ENCODE data around the gene ANKRD30A. TPM values are rescaled to one million over a fixed set of nuclear protein-coding genes. Genes with fewer than 3 reads are reported as not detected.
"Not testable (repeated sequence)": the region's sequence is repeated elsewhere in the genome, so short reads cannot be mapped to it uniquely, and the experiment has no call there.

ANKRD30A gene
- total RNA-seq, 2 donors from 2014 or later, result not detected

- DNase-seq (ENCODE audit: low spot score in 2 of 2), result no peak
- no peaks in the 10 kb centered on the region for H3K36me3 Mint-ChIP-seq
Measured at GRCh38 chr10:37226524-37226923, 101.1 kb downstream of the ANKRD30A start.

GRCh38 chr10:37234692-37235091 lies 109.3 kb downstream of the ANKRD30A start:
- peaks cover 0 to 6% of the 10 kb centered on the region in 2 donors for H3K9me3 Mint-ChIP-seq
- DNase-seq (ENCODE audit: low spot score in 2 of 2), result no peak

More at GRCh38 chr10:37226524-37226923, 101.1 kb downstream of the ANKRD30A start:
- ATAC-seq, result no peak
- H3K27ac Mint-ChIP-seq, result no peak overlapping the region
- H3K9me3 Mint-ChIP-seq, result peaks cover 8 to 10% of the 10 kb centered on the region in 2 donors

GRCh38 chr10:37236093-37236492 lies 110.7 kb downstream of the ANKRD30A start:
- Mint-ChIP-seq H3K27ac (no peak overlapping the region), H3K36me3 (no peaks in the 10 kb centered on the region), H3K9me3 (peaks cover 0 to 6% of the 10 kb centered on the region in 2 donors)
- ATAC-seq (no peak), DNase-seq (ENCODE audit: low spot score in 2 of 2) (no peak)

More at GRCh38 chr10:37234692-37235091, 109.3 kb downstream of the ANKRD30A start:
- H3K27ac Mint-ChIP-seq, result no peak overlapping the region
- ATAC-seq, result no peak
- H3K36me3 Mint-ChIP-seq, result no peaks in the 10 kb centered on the region

GRCh38 chr10:37240223-37240622 lies 114.8 kb downstream of the ANKRD30A start:
- DNase-seq (ENCODE audit: low spot score in 2 of 2) (no peak), ATAC-seq (no peak)
- Mint-ChIP-seq H3K36me3 (no peaks in the 10 kb centered on the region), H3K27ac (no peak overlapping the region), H3K9me3 (peaks cover 11 to 12% of the 10 kb centered on the region in 2 donors)

- H3K9me3 Mint-ChIP-seq, result peaks cover 12 to 24% of the 10 kb centered on the region in 2 donors
- ATAC-seq (no peak), DNase-seq (ENCODE audit: low spot score in 2 of 2) (no peak)
- no peaks in the 10 kb centered on the region for H3K36me3 Mint-ChIP-seq
- no peak overlapping the region for H3K27ac Mint-ChIP-seq
Measured at GRCh38 chr10:37246637-37247036, 121.2 kb downstream of the ANKRD30A start.

DNA sequence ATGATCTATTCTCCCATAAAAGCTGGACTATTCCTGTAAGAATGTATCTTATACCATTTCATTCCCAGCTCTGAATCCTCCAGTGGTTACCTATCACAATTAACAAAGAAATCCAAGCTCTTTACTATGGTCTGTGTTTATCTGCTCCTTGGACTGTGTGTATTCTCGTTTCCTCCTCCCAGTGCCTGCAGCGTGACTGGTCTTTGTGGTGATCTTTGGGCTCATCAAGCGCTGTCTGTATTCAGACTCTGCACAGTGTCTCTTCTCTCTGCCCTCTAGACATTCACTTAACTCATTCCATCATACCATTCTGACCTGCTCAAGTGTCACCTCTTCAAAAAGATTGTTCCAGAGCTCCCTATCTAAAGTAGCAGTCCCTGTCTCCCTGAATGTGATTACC lies 130.4 kb downstream of the ANKRD30A start:
- H3K27ac Mint-ChIP-seq, ATAC-seq, H3K36me3 Mint-ChIP-seq: not testable (repeated sequence)

DNA sequence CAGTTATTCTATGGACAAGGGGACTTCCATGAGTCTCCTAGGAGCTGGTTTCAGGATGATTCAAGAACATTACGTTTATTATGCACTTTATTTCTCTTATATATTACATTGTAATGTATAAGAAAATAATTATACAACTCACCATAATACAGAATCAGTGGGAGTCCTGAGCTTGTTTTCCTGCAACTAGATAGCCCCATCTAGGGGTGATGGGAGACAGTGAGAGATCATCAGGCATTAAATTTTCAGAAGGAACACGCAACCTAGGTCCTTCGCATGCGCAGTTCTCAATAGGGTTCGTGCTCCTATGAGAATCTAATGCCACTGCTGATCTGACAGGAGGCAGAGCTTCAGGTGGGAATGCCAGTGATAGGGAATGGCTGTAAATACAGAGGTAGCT lies 137.9 kb downstream of the ANKRD30A start:
- DNase-seq (ENCODE audit: low spot score in 2 of 2) (no peak), ATAC-seq (no peak)
- H3K36me3 Mint-ChIP-seq, result no peaks in the 10 kb centered on the region
- H3K9me3 Mint-ChIP-seq, result peaks cover 0 to 8% of the 10 kb centered on the region in 2 donors
- no peak overlapping the region for H3K27ac Mint-ChIP-seq

More for the DNA sequence above, 130.4 kb downstream of the ANKRD30A start:
- peaks cover 15 to 16% of the 10 kb centered on the region in 2 donors for H3K9me3 Mint-ChIP-seq
- not testable (repeated sequence) for DNase-seq (ENCODE audit: low spot score in 2 of 2)

DNA sequence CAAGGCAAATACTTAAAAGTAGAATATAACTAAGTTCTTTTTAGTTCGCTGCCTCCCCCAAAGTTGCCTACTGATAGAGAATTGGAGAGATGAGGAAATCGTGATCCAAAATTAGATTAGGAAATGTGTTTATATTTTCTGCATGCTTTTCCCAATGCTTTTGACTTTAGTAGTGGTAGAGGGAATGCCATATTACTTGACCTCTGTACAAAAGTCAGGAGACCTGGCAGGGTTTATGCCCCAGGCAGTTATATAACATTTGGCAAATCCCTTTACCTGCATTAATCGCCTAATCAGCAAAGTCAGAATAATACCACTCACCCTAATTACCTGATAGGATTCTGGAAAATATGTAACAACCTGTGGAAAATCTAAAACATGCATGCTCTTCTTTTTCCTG lies 142.9 kb downstream of the ANKRD30A start:
- Mint-ChIP-seq H3K36me3 (no peaks in the 10 kb centered on the region), H3K9me3 (peaks cover 0 to 12% of the 10 kb centered on the region in 2 donors), H3K27ac (no peak overlapping the region)
- ATAC-seq, result no peak
- no peak for DNase-seq (ENCODE audit: low spot score in 2 of 2)

DNA sequence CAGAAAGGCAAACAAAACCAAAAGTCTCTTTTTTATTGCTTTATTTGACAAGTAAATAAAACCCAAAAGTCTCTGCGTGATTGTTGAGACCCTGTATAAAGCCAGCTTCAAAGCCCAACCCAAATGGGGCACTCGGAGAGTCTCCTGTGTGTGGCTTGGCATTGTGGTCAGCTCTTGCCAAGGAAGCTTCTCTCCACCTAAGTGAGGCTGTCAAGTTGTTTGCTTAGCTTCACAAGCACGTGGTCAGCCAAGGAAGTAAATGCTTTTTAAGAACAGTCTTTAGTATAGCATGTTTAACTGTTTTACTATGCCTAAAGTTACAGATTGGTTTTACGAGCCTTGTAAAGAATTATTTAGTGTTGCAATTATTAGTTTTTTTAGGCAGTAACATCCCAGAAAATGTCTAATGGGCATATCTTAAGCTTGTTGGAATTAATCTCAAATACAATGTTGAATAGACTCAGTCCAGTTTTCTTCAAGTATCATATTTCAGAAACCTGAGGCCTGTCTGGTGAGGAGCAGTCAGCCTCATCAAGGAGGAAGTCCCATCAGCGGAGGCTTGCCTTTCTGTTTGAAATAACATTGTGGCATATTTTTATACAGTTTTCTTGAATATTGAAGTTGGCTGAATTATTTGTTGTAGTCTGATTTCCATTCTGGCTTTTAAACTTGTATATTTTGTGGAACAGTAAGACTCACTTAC lies 144.3 kb downstream of the ANKRD30A start:
- peaks cover 0 to 5% of the 10 kb centered on the region in 2 donors for H3K36me3 Mint-ChIP-seq
- no peak for DNase-seq (ENCODE audit: low spot score in 2 of 2)
- no peak for ATAC-seq
- no peak overlapping the region for H3K27ac Mint-ChIP-seq
- peaks cover 5 to 16% of the 10 kb centered on the region in 2 donors for H3K9me3 Mint-ChIP-seq

DNA sequence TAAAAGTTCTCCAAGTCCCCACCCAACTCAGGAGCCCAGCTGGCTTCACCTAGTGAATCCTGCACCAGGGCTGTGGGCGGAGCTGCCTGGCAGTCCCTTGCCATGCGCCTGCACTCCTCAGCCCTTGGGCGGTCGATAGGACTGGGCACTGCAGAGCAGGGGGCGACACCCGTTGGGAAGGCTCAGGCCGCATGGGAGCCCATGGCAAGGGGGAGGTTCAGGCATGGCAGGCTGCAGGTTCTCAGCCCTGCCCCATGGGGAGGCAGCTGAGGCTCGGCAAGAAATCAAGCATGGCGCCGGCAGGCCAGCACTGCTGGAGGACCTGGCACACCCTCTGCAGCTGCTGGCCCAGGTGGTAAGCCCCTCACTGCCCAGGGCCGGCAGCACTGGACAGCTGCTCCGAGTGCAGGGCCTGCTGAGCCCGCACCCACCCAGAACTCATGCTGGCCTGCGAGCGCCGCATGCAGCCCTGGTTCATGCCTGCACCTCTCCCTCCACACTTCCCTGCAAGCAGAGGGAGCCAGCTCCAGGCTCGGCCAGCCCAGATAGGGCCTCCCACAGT lies 149.9 kb downstream of the ANKRD30A start:
- peaks cover 22 to 34% of the 10 kb centered on the region in 2 donors for H3K9me3 Mint-ChIP-seq
- H3K27ac Mint-ChIP-seq, result no peak overlapping the region
- H3K36me3 Mint-ChIP-seq, result peaks cover 5 to 24% of the 10 kb centered on the region in 2 donors
- ATAC-seq, result no peak
- no peak for DNase-seq (ENCODE audit: low spot score in 2 of 2)

- Mint-ChIP-seq H3K9me3 (peaks cover 17 to 28% of the 10 kb centered on the region in 2 donors), H3K36me3 (peaks cover 0 to 9% of the 10 kb centered on the region in 2 donors), H3K27ac (no peak overlapping the region)
- DNase-seq (ENCODE audit: low spot score in 2 of 2) (no peak), ATAC-seq (no peak)
Measured at GRCh38 chr10:37285063-37285462, 159.7 kb downstream of the ANKRD30A start.

GRCh38 chr10:37289833-37290464 lies 164.6 kb downstream of the ANKRD30A start:
- Mint-ChIP-seq H3K9me3 (peaks cover 11 to 32% of the 10 kb centered on the region in 2 donors), H3K36me3 (peaks cover 0 to 11% of the 10 kb centered on the region in 2 donors), H3K27ac (no peak overlapping the region)
- ATAC-seq (no peak), DNase-seq (ENCODE audit: low spot score in 2 of 2) (no peak)

DNA sequence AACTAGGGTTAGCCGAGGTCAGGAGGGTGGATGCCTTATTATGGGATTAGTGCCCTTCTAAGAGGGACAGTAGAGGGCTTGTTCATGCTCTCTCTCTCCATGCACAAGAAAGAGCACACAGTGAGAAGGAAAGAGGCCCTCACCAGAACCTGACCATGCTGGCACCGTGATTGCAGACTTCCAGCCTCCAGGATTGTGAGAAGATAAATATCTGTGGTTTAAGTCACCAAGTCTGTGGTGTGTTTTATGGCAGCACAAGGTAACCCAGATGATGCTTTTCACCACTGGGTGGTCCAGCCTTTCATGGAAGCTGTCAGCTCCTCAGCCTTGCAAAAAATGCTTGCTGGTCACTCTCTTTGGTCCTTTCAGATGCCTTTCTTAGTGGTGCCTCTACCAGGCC lies 175.9 kb downstream of the ANKRD30A start:
- Mint-ChIP-seq H3K9me3 (peaks cover 8 to 12% of the 10 kb centered on the region in 2 donors), H3K27ac (no peak overlapping the region), H3K36me3 (peaks cover 0 to 8% of the 10 kb centered on the region in 2 donors)
- no peak for DNase-seq (ENCODE audit: low spot score in 2 of 2)
- no peak for ATAC-seq

GRCh38 chr10:37304036-37304435 lies 178.6 kb downstream of the ANKRD30A start:
- Mint-ChIP-seq H3K36me3 (peaks cover 0 to 6% of the 10 kb centered on the region in 2 donors), H3K27ac (no peak overlapping the region), H3K9me3 (peaks cover 6 to 15% of the 10 kb centered on the region in 2 donors)
- ATAC-seq, result no peak
- DNase-seq (ENCODE audit: low spot score in 2 of 2), result no peak

DNA sequence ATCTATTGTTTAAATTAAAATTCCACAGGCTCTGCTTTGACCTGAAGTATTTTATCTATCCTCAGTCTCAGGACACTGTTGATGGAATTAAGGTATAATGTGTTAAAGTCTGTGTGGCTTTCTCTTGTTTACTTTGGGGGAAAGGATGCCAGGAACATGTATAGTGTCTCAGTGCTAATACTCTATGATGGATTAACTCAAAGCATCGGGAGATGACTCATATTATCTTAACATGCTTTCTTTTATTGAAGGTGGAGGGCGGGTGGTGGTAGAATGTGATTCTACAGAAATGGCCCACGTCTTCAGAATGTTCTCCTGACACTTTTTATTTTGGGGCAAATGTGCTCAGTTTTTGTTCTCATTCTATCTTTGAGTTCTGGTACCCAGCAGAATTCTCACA lies 189.0 kb downstream of the ANKRD30A start:
- no peak for ATAC-seq
- peaks cover 0 to 6% of the 10 kb centered on the region in 2 donors for H3K36me3 Mint-ChIP-seq
- DNase-seq (ENCODE audit: low spot score in 2 of 2), result no peak
- peaks cover 7 to 11% of the 10 kb centered on the region in 2 donors for H3K9me3 Mint-ChIP-seq
- H3K27ac Mint-ChIP-seq, result no peak overlapping the region

GRCh38 chr10:37314862-37315261 lies 189.5 kb downstream of the ANKRD30A start:
- H3K36me3 Mint-ChIP-seq, result peaks cover 0 to 6% of the 10 kb centered on the region in 2 donors
- peaks cover 7 to 11% of the 10 kb centered on the region in 2 donors for H3K9me3 Mint-ChIP-seq
- no peak for DNase-seq (ENCODE audit: low spot score in 2 of 2)
- no peak for ATAC-seq
- H3K27ac Mint-ChIP-seq, result no peak overlapping the region

GRCh38 chr10:37344413-37344812 lies 219.0 kb downstream of the ANKRD30A start:
- ATAC-seq (no peak), DNase-seq (ENCODE audit: low spot score in 2 of 2) (no peak)
- Mint-ChIP-seq H3K9me3 (peaks cover 18 to 26% of the 10 kb centered on the region in 2 donors), H3K36me3 (no peaks in the 10 kb centered on the region), H3K27ac (no peak overlapping the region)
